CD4-positive, alpha-beta T cell treated with Interleukin-2 at 100 ng/mL for 4 hours (primary cell): Measurements from ENCODE around the gene PALM.
"Not testable (repeated sequence)": the region's sequence is repeated elsewhere in the genome, so short reads cannot be mapped to it uniquely, and the experiment has no call there.

Experiments
- DNase-seq: peaks from one replicate; pipeline ENCODE4 v3.0.0-alpha.2; 2020; ENCODE audit warnings: low spot score

PALM gene

GRCh38 chr19:732148-733069 lies 23.7 kb downstream of the PALM start:
- no peak for DNase-seq

GRCh38 chr19:734716-735115 lies 26.0 kb downstream of the PALM start:
- no peak for DNase-seq

GRCh38 chr19:736125-736524 lies 27.4 kb downstream of the PALM start:
- DNase-seq, result no peak

GRCh38 chr19:737591-738093 lies 28.9 kb downstream of the PALM start:
- DNase-seq, result peak; percentile 58

- no peak for DNase-seq
These were observed 29.9 kb downstream of the PALM start for GRCh38 chr19:738509-739128.

GRCh38 chr19:739998-740715 lies 31.4 kb downstream of the PALM start:
- DNase-seq, result no peak

- DNase-seq, result not testable (repeated sequence)
These were observed 32.2 kb downstream of the PALM start for GRCh38 chr19:740816-741505.

- DNase-seq, result no peak
These were observed 32.9 kb downstream of the PALM start for GRCh38 chr19:741506-742131.

GRCh38 chr19:742540-743075 lies 33.9 kb downstream of the PALM start:
- DNase-seq, result no peak

- DNase-seq, result no peak
These were observed 34.5 kb downstream of the PALM start for GRCh38 chr19:743168-743687.

GRCh38 chr19:745138-745537 lies 36.4 kb downstream of the PALM start:
- DNase-seq, result not testable (repeated sequence)

GRCh38 chr19:746208-746819 lies 37.6 kb downstream of the PALM start:
- DNase-seq, result no peak

- no peak for DNase-seq
These were observed 38.2 kb downstream of the PALM start for GRCh38 chr19:746956-747355.

- DNase-seq, result no peak
These were observed 38.9 kb downstream of the PALM start for GRCh38 chr19:747432-748273.

GRCh38 chr19:748274-748598 lies 39.5 kb downstream of the PALM start:
- no peak for DNase-seq

- no peak for DNase-seq
These were observed 41.1 kb downstream of the PALM start for GRCh38 chr19:749811-750210.

- no peak for DNase-seq
These were observed 42.1 kb downstream of the PALM start, which contains the start of gene MISP for GRCh38 chr19:750640-751423. Gene MISP, plus strand, starts transcription at chr19:751112. Its CDS starts 5,835 bp downstream, at chr19:756947.

- DNase-seq, result no peak
These were observed 43.0 kb downstream of the PALM start for GRCh38 chr19:751501-752341.
